ENCODE measurements around the gene FADS2.

GRCh38 chr11:61848631-61849030 lies 20.5 kb downstream of the FADS2 start:
- TF ChIP-seq CTCF (conservative IDR thresholded peaks at IDR 0.05 in 1 of 2, IDR thresholded peaks at IDR 0.05 in 1 of 2; ENCODE audit: extremely low read depth in 1 of 2, insufficient read depth in 1 of 2, low read depth in 1 of 2, low read length in 2 of 2), result no peak
- no peak for TF ChIP-seq EZH2 (IDR thresholded peaks at IDR 0.05; ENCODE audit: borderline replicate concordance, low read length)
